Measurements from ENCODE around the gene UXS1.

DNA sequence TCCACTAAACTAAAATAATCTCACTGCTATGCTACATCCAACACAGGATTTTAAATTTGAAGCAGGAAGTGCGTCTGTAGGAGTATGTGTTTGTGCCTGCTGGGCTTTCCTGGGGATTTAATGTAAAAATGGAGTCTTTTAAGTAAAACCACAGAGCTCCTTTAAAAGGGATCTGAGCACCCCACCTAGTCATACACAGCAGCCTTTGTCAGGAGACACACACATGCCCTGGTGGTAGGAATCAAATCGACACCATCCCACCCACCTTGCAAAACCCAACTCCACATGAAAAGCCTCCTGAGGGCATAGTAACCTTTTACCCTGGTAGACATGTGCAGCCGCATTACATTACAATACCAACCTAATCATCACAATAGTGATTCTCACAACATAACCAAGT, 29.1 kb downstream of the UXS1 start:
- TF ChIP-seq, protein P1, sequence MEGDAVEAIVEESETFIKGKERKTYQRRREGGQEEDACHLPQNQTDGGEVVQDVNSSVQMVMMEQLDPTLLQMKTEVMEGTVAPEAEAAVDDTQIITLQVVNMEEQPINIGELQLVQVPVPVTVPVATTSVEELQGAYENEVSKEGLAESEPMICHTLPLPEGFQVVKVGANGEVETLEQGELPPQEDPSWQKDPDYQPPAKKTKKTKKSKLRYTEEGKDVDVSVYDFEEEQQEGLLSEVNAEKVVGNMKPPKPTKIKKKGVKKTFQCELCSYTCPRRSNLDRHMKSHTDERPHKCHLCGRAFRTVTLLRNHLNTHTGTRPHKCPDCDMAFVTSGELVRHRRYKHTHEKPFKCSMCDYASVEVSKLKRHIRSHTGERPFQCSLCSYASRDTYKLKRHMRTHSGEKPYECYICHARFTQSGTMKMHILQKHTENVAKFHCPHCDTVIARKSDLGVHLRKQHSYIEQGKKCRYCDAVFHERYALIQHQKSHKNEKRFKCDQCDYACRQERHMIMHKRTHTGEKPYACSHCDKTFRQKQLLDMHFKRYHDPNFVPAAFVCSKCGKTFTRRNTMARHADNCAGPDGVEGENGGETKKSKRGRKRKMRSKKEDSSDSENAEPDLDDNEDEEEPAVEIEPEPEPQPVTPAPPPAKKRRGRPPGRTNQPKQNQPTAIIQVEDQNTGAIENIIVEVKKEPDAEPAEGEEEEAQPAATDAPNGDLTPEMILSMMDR (IDR thresholded peaks at IDR 0.05): no peak
- TF ChIP-seq POLR2A (IDR thresholded peaks at IDR 0.05; ENCODE audit: low read depth): no peak
- TF ChIP-seq POLR2AphosphoS5 (IDR thresholded peaks at IDR 0.05): no peak
